GM23338 (cell line): ENCODE results near the gene PKIB. TPM values are rescaled to one million over a fixed set of nuclear protein-coding genes. Genes with fewer than 3 reads are reported as not detected.

ENCODE experiments used
- ATAC-seq: fragments of 200-7000 bp; cut with Tn5 transposase; 3 replicates; pipeline ENCODE4 v1.9.1; 2020
- DNase-seq: peaks from one replicate; pipeline ENCODE4 v3.0.0-alpha.2; 2015; ENCODE audit warnings: low spot score
- H2AFZ ChIP-seq: fragments of 200-600 bp; sonication (generic); 2 replicates; pipeline ENCODE4 v1.8.0; 2016; ENCODE audit warnings: antibody characterized with exemption, mild to moderate bottlenecking, moderate library complexity
- H3F3A ChIP-seq: fragments of 200-600 bp; sonication (generic); replicated peaks from 2 replicates; pipeline ENCODE4 v1.8.0; 2017; ENCODE audit warnings: antibody characterized with exemption, mixed run types, low read depth
- H3K27ac ChIP-seq: fragments of 200-600 bp; sonication (generic); 2 replicates; pipeline ENCODE4 v1.6.1; 2016; ENCODE audit warnings: low read depth
- H3K27me3 ChIP-seq: fragments of 200-600 bp; sonication (generic); 2 replicates; pipeline ENCODE4 v1.8.0; 2016; ENCODE audit warnings: mild to moderate bottlenecking, mixed run types, moderate library complexity; ENCODE audit not compliant: insufficient read depth
- H3K36me3 ChIP-seq: fragments of 200-600 bp; sonication (generic); 2 replicates; pipeline ENCODE4 v1.8.0; 2016; ENCODE audit warnings: mild to moderate bottlenecking; ENCODE audit not compliant: insufficient read depth
- H3K4me1 ChIP-seq: fragments of 200-600 bp; sonication (generic); 2 replicates; pipeline ENCODE4 v1.8.0; 2016; ENCODE audit warnings: mild to moderate bottlenecking, moderate library complexity; ENCODE audit not compliant: insufficient read depth
- H3K4me2 ChIP-seq: fragments of 200-600 bp; sonication (generic); 2 replicates; pipeline ENCODE4 v1.7.1; 2017; ENCODE audit warnings: mixed run types
- H3K4me3 ChIP-seq: fragments of 200-600 bp; sonication (generic); 2 replicates; pipeline ENCODE4 v1.6.1; 2016; ENCODE audit warnings: mixed run types
- H3K79me2 ChIP-seq: fragments of 200-600 bp; sonication (generic); replicated peaks from 2 replicates; pipeline ENCODE4 v1.8.0; 2017; ENCODE audit warnings: mild to moderate bottlenecking; ENCODE audit not compliant: insufficient read depth
- H3K9me2 ChIP-seq: fragments of 200-600 bp; sonication (generic); 2 replicates; pipeline ENCODE4 v1.8.0; 2017; ENCODE audit not compliant: insufficient read depth
- H4K20me1 ChIP-seq: fragments of 200-600 bp; sonication (generic); replicated peaks from 2 replicates; pipeline ENCODE4 v1.8.0; 2017; ENCODE audit warnings: mild to moderate bottlenecking; ENCODE audit not compliant: insufficient read depth
- H3K27ac Mint-ChIP-seq: 2 replicates; pipeline ENCODE4 v1.8.0; 2020; ENCODE audit warnings: inconsistent platforms, mild to moderate bottlenecking, moderate library complexity, mixed read lengths
- H3K27me3 Mint-ChIP-seq: 3 replicates; pipeline ENCODE4 v1.8.0; 2022; ENCODE audit warnings: low read depth, mild to moderate bottlenecking, moderate library complexity, mixed read lengths, inconsistent platforms; ENCODE audit not compliant: insufficient read depth, poor library complexity
- H3K36me3 Mint-ChIP-seq: 3 replicates; pipeline ENCODE4 v1.8.0; 2021; ENCODE audit warnings: low read depth, mild to moderate bottlenecking, inconsistent platforms, moderate library complexity, mixed read lengths
- H3K4me1 Mint-ChIP-seq: 3 replicates; pipeline ENCODE4 v1.8.0; 2020; ENCODE audit warnings: mild to moderate bottlenecking, inconsistent platforms, mixed read lengths
- H3K4me3 Mint-ChIP-seq: 3 replicates; pipeline ENCODE4 v1.8.0; 2021; ENCODE audit warnings: moderate library complexity, mild to moderate bottlenecking, inconsistent platforms, mixed read lengths
- H3K9me3 Mint-ChIP-seq: 3 replicates; pipeline ENCODE4 v1.8.0; 2020; ENCODE audit warnings: moderate library complexity, mild to moderate bottlenecking, inconsistent platforms, mixed read lengths
- CREB1 ChIP-seq: fragments of 250-450 bp; sonication (Bioruptor Pico); IDR thresholded peaks from 2 replicates; pipeline ENCODE4 v1.5.0; 2020; ENCODE audit warnings: low read depth, mild to moderate bottlenecking, moderate library complexity
- CTCF ChIP-seq, 2 experiments: fragments of 200-600 bp in 1 of 2; sonication (generic) in 1 of 2; conservative IDR thresholded peaks; 2 replicates each; pipeline versions ENCODE4 v1.5.1 to v1.6.1; 2016 to 2017; ENCODE audit warnings: antibody characterized with exemption in 2 of 2, low read depth in 2 of 2, mild to moderate bottlenecking in 2 of 2, moderate library complexity in 1 of 2
- ETS1 ChIP-seq: IDR thresholded peaks from 2 replicates; pipeline ENCODE4 v1.6.1; 2016; ENCODE audit warnings: antibody characterized with exemption
- EZH2 ChIP-seq: fragments of 200-600 bp; sonication (generic); IDR thresholded peaks from one replicate; pipeline ENCODE4 v1.8.0; 2017; ENCODE audit warnings: antibody characterized with exemption, mild to moderate bottlenecking, low read depth; ENCODE audit not compliant: unreplicated experiment
- EZH2phosphoT487 ChIP-seq: fragments of 200-600 bp; sonication (generic); IDR thresholded peaks from one replicate; pipeline ENCODE4 v1.8.1; 2018; ENCODE audit warnings: antibody characterized with exemption; ENCODE audit not compliant: unreplicated experiment
- JUNB ChIP-seq: IDR thresholded peaks from one replicate; pipeline ENCODE4 v1.6.1; 2016; ENCODE audit warnings: antibody characterized with exemption; ENCODE audit not compliant: unreplicated experiment
- NANOG ChIP-seq: IDR thresholded peaks from 2 replicates; pipeline ENCODE4 v1.6.1; 2016; ENCODE audit warnings: antibody characterized with exemption, borderline replicate concordance
- POLR2AphosphoS5 ChIP-seq: IDR thresholded peaks from 2 replicates; pipeline ENCODE4 v1.6.1; 2016; ENCODE audit warnings: antibody characterized with exemption, low read depth
- REST ChIP-seq: IDR thresholded peaks from one replicate; pipeline ENCODE4 v1.6.1; 2018; ENCODE audit warnings: antibody characterized with exemption; ENCODE audit not compliant: unreplicated experiment
- STAT1 ChIP-seq: IDR thresholded peaks from one replicate; pipeline ENCODE4 v1.6.1; 2016; ENCODE audit warnings: antibody characterized with exemption; ENCODE audit not compliant: unreplicated experiment
- ZNF114 ChIP-seq: fragments of 250-450 bp; sonication (Bioruptor Pico); IDR thresholded peaks from 2 replicates; pipeline ENCODE4 v1.5.0; 2020; ENCODE audit warnings: mild to moderate bottlenecking, moderate library complexity
- ZNF331 ChIP-seq: fragments of 250-450 bp; sonication (Bioruptor Pico); IDR thresholded peaks from 2 replicates; pipeline ENCODE4 v1.5.0; 2020; ENCODE audit warnings: low read depth, mild to moderate bottlenecking, moderate library complexity
- ZNF462 ChIP-seq: fragments of 250-450 bp; sonication (Bioruptor Pico); IDR thresholded peaks from 2 replicates; pipeline ENCODE4 v1.5.0; 2020; ENCODE audit warnings: mild to moderate bottlenecking, moderate library complexity
- polyA plus RNA-seq: library from polyadenylated mRNA; unstranded; fragments of >200 nt; fragmentation: Nextera tagmentation; extraction: Ambion mirVana; gene quantifications from 2 replicates; pipeline ENCODE4 v1.2.1, GENCODE V29; 2016
- total RNA-seq: library from RNA; depleted of rRNA; stranded (reverse); fragments of >200 nt; shearing (Covaris generic); gene quantifications from 2 replicates; pipeline ENCODE4 v1.2.3, GENCODE V29; 2014

The PKIB gene
- total and polyA plus RNA-seq, 2 experiments from 2014 or later = 125 to 170 TPM

- Histone ChIP-seq H3K4me2 (no peak overlapping the region), H3F3A (no peaks in the 10 kb centered on the region), H3K27me3 (no peaks in the 10 kb centered on the region), H2AFZ (no peak overlapping the region), H4K20me1 (peaks cover 11% of the 10 kb centered on the region; the same call in 1 of the 2 replicates), H3K4me3 (no peak overlapping the region), H3K79me2 (no peaks in the 10 kb centered on the region; the same call in 1 of the 2 replicates), H3K36me3 (no peaks in the 10 kb centered on the region), H3K4me1 (no peaks in the 10 kb centered on the region), H3K9me2 (no peaks in the 10 kb centered on the region), H3K27ac (no peak overlapping the region)
- H3K4me3 Mint-ChIP-seq = no peak overlapping the region
- H3K36me3 Mint-ChIP-seq = peaks cover 12% of the 10 kb centered on the region
- H3K4me1 Mint-ChIP-seq = peaks cover 14% of the 10 kb centered on the region
- no peaks in the 10 kb centered on the region for H3K27me3 Mint-ChIP-seq
- no peaks in the 10 kb centered on the region for H3K9me3 Mint-ChIP-seq
- H3K27ac Mint-ChIP-seq = no peak overlapping the region
- no peak for ATAC-seq
- no peak for TF ChIP-seq ZNF462 (CRISPR knock-in tag)
- no peak for TF ChIP-seq EZH2
- TF ChIP-seq POLR2AphosphoS5 = no peak
- no peak for TF ChIP-seq ETS1
- no peak for TF ChIP-seq EZH2phosphoT487
- TF ChIP-seq NANOG = no peak
- TF ChIP-seq JUNB = no peak
- TF ChIP-seq CREB1 (CRISPR knock-in tag) = no peak
- TF ChIP-seq CTCF (conservative IDR thresholded peaks at IDR 0.05; ENCODE audit: low read depth in 2 of 2) = no peak
- TF ChIP-seq STAT1 = no peak
- no peak for TF ChIP-seq ZNF331 (CRISPR knock-in tag)
- no peak for TF ChIP-seq REST
- TF ChIP-seq ZNF114 (CRISPR knock-in tag) = no peak
- DNase-seq = no peak
Measured at GRCh38 chr6:122620428-122620827, 10.2 kb downstream of the PKIB start.
